KOPT-K1 (cell line): Measurements from ENCODE around the gene FJX1.

Source experiments
- H3K27ac ChIP-seq: fragments of 200-600 bp; sonication (generic); 2 replicates; pipeline ENCODE4 v1.5.1; 2016; ENCODE audit warnings: antibody characterized with exemption, mild to moderate bottlenecking, low read depth, low read length; ENCODE audit not compliant: poor library complexity, severe bottlenecking
- H3K36me3 ChIP-seq: fragments of 200-600 bp; sonication (generic); 2 replicates; pipeline ENCODE4 v1.5.1; 2017; ENCODE audit warnings: antibody characterized with exemption, mild to moderate bottlenecking, low read length, moderate library complexity; ENCODE audit not compliant: insufficient read depth
- H3K9me3 ChIP-seq: fragments of 200-600 bp; sonication (generic); 2 replicates; pipeline ENCODE4 v1.5.1; 2017; ENCODE audit warnings: antibody characterized with exemption, low read length, mild to moderate bottlenecking; ENCODE audit not compliant: insufficient read depth, poor library complexity, severe bottlenecking

FJX1 gene

DNA sequence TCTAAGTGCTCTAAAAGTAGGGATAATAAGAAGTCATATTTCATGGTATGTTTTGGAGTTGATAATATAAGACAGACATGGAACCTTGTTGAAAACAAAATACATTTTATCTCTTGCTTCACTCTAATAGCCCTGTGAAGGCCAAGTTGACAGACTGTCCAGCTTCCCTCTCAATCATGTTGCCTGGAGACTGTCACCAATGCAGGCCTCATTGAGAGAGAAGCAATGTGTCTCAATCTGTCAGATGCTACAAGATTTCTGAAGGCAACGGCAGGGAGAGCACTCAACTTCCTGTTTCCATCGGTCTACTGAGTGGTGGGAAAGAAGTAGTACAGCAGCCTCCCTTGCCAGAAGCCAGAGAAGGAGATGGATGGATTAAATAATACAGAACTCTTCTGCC lies 23.6 kb upstream of the FJX1 start:
- no peaks in the 10 kb centered on the region for H3K36me3 ChIP-seq
- no peak overlapping the region for H3K27ac ChIP-seq
- H3K9me3 ChIP-seq, result no peaks in the 10 kb centered on the region

DNA sequence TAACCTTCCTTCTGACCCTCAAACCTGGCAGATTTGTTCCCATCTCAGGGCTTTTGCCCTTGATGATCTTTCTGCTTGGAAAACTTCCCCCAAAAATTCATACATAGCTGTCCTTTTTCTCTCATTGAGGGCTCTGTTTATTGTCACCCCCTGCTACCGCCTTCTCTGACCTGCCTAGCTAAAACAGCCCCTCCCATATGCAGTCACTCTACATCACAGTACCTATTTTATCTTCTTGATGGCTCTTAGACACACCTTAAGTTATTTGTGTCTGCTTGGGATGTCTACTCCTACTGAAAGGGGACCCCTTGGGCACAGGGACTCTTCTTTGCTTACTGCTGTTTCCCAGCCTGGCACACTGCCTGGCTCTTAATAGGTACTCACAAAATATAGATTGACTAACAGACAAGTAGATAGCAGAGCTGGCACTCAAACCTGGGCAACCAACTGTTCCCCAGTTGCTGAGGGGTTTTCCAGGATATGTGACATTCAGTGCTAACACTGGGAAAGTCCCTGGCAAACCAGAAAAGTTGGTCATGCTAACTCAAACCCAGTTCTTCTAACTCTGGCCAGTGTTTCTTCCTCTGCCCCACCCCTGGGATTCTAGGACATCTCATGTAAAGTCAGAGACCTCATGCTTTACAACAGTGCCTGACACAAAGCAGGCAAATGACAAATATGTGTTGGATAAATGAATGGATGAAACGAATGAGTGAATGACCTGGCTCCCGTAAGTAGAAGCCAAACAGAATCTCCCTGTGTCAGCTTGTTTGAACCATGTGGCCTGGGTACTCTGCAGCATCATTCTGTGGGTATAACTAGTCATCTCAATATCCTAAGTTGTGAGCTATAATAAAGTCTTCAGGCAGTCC lies 19.8 kb upstream of the FJX1 start:
- Histone ChIP-seq H3K27ac (no peak overlapping the region), H3K36me3 (no peaks in the 10 kb centered on the region)

DNA sequence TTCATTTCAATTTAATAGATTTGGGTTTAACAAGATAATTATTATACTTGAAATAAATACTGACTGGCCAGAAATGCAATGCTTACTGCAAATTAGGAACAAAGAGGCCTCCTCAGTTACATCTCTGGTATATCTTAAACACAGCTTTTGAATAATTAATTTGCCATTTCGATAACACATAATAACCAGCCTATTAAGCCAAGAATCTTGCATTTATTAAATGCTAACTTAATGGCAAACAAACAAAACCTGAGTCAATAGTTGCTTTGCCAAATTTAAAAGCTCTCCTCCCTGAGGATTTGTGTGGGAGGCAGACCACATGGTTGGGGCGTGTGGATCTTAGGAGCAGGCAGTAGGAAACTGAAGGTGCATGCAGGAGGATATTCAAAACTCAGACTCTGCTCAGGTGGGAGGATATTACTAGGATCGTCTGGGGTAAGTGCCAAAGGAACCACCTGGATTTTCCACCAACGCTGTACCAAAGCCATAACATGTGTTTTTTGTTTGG lies 17.9 kb upstream of the FJX1 start:
- Histone ChIP-seq H3K27ac (no peak overlapping the region), H3K36me3 (no peaks in the 10 kb centered on the region), H3K9me3 (no peaks in the 10 kb centered on the region)

More for the DNA sequence above, 19.8 kb upstream of the FJX1 start:
- H3K9me3 ChIP-seq, result no peaks in the 10 kb centered on the region

DNA sequence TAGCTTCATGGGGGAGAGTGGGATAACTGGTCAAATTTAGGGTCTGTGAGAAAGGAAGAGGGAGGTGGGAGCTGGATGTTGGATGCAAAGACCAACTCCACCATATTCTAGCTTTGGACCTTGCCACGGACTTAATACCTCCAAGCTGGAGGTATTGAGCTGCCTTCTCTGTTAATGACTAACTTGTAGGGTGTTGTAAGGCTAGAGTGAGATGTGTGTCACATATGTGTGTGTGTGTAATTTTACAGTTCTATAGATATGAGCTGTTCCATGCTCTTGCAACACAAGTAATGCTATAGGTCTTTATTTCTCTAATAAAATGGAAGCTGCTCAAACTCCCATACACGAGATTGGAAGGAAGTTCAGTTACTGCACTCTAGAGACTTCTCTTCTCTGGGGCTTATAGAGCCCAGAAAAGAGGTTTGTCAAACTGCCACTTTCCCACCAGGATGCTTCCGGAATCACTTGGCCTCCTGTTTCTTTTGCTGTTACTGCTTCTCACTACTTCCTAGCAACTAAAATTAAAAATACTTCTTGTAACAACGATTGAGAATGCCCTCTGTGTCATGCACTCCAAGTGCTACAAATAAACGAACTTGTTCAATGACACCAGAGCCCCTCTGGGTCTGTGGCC lies 16.0 kb upstream of the FJX1 start:
- no peaks in the 10 kb centered on the region for H3K36me3 ChIP-seq
- H3K27ac ChIP-seq, result no peak overlapping the region
- H3K9me3 ChIP-seq, result no peaks in the 10 kb centered on the region

DNA sequence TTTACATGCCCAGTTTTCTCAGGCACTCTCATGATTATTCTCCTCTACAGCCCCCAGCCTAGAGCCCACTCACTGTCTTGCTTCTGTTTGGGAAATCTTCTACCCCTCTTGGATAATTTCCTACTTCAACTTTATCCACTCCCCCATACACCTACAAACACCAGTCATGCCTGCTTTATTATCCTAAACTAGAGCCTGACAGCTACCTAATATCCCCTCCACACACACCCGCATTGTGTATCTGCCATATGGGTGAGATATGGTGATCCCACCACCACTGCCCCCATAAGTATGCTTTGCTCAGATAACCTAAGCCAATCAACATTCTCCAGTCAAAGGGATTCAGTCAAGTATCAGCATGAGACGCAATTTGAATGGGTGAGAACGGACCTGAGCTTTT lies 15.3 kb upstream of the FJX1 start:
- Histone ChIP-seq H3K36me3 (no peaks in the 10 kb centered on the region), H3K27ac (no peak overlapping the region), H3K9me3 (no peaks in the 10 kb centered on the region)

GRCh38 chr11:35605706-35606105 lies 12.6 kb upstream of the FJX1 start:
- H3K27ac ChIP-seq, result no peak overlapping the region

DNA sequence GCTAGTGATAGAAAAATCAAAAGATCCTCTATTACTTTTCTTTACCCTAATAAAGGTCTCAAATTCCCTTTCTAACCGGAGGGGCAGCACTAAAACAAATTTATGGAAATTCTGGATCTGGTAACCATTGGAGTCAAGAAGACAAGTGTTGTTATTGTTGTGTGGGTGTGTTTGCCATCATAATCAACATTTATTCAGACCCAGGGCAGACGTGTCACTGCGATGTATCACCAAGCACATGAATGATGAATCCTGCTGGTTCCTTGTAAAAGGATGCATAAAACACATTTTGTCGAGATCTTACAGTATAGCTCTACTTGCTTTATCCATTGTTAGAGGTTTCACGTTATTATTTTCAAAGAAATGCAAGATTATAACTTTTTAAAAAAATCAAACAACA lies 12.1 kb upstream of the FJX1 start:
- H3K36me3 ChIP-seq, result no peaks in the 10 kb centered on the region
- H3K27ac ChIP-seq, result no peak overlapping the region
- H3K9me3 ChIP-seq, result no peaks in the 10 kb centered on the region

More at GRCh38 chr11:35605706-35606105, 12.6 kb upstream of the FJX1 start:
- H3K9me3 ChIP-seq, result no peaks in the 10 kb centered on the region
- H3K36me3 ChIP-seq, result no peaks in the 10 kb centered on the region

- no peaks in the 10 kb centered on the region for H3K36me3 ChIP-seq
- H3K27ac ChIP-seq, result no peak overlapping the region
- H3K9me3 ChIP-seq, result no peaks in the 10 kb centered on the region
Measured at GRCh38 chr11:35608502-35608901, 9.8 kb upstream of the FJX1 start.

- no peaks in the 10 kb centered on the region for H3K36me3 ChIP-seq
- no peak overlapping the region for H3K27ac ChIP-seq
- no peaks in the 10 kb centered on the region for H3K9me3 ChIP-seq
Measured at GRCh38 chr11:35609656-35610055, 8.6 kb upstream of the FJX1 start.

DNA sequence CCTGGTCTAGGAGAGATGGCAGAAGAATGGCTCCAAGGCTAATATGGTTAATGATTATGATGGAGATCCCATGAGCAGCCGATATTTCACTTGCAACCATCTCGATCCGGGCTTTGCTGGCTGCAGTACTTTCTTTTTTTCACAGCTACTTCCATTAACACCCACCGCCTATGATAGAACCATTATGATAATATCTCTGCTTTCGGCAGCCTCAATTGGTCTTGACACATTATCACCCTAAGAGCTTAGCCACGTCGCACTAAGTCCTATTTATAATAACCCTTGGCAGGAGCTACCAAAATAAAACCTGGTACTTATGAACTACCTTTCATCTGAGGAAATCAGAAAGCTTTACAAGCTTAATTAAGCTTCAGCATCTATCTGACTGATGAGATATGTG lies 7.6 kb upstream of the FJX1 start:
- H3K9me3 ChIP-seq, result no peaks in the 10 kb centered on the region
- no peaks in the 10 kb centered on the region for H3K36me3 ChIP-seq
- no peak overlapping the region for H3K27ac ChIP-seq

- H3K9me3 ChIP-seq, result no peaks in the 10 kb centered on the region
Measured at GRCh38 chr11:35611741-35612140, 6.5 kb upstream of the FJX1 start.

DNA sequence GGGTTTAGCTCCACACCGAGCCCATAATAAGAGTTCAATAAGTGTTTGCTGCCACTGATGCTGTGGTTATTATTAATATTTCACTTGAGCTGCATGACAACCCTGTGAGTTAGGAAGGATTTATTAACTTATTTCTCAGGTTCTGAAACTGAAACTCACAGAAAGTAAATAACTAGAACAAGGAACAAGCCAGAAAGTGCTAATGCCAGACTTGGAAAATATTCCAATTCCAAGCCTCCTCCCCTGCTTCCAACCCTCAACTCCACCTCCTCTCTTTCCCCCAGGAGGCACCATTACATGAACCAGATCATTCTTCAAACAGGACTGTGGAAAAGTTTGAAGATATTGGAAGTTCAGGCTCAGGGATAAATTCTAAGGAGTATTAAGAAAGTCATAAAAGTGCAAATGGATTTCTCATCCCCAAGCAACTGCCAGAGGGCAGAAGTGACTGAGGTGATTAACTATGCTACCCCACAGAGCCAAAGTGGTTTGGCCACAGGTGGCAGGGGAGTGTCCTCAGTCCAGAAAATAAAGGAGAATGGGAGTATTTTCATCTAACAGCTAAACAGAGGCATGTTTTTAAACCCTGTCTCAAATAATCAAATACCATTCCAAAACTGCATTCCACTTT lies 3.2 kb upstream of the FJX1 start:
- Histone ChIP-seq H3K9me3 (no peaks in the 10 kb centered on the region), H3K36me3 (no peaks in the 10 kb centered on the region), H3K27ac (no peak overlapping the region)

More at GRCh38 chr11:35611741-35612140, 6.5 kb upstream of the FJX1 start:
- no peak overlapping the region for H3K27ac ChIP-seq
- H3K36me3 ChIP-seq, result no peaks in the 10 kb centered on the region

DNA sequence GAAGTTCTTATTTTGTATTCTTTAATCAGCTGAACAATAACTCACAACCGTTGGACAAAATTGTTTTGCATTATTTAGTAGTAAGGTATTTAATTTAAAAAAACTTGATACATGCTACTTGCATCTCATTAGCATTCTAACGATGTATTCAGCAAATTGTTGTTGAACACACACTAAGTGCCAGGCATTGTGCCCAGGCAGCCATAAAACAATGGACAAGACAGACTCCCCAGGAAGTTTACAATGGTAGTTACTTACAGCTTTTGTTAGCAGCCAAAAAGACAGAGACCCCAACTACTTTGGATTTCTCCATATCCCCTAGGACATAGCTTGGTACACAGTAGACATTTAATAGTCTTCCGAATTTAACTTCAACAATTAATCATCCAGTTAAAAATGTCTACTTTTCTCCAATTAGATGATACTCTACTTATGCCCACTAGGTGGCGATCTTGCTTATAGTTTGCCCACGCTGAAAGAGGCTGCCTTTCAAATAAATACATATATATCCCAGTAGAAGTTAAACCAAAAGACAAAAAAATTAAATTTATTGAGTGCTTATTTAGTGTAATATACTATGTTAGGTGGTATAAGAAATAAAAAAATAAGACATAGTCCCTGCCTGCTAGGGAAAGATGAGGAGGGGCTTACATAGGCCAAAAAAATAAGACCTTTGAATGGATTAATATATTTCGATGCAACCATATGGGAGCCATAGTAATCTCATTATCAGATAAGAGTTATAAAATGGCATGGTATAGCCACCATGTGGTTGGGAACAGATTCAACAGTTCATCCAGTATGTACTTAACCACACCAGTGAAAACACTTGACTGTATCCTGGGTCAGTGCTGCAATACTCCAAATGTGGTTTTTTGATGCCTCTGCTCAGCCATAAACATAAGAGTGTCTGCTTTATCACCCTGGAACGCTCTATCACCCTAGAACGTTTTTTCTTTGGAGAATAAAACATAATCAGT lies 2.0 kb upstream of the FJX1 start:
- Histone ChIP-seq H3K27ac (no peak overlapping the region), H3K36me3 (no peaks in the 10 kb centered on the region), H3K9me3 (no peaks in the 10 kb centered on the region)

- H3K36me3 ChIP-seq, result no peaks in the 10 kb centered on the region
- no peak overlapping the region for H3K27ac ChIP-seq
- H3K9me3 ChIP-seq, result no peaks in the 10 kb centered on the region
Measured at GRCh38 chr11:35617316-35617686, 959 bp upstream of the FJX1 start.
